ENCODE measurements around the gene SAP30. TPM values are rescaled to one million over a fixed set of nuclear protein-coding genes. Genes with fewer than 3 reads are reported as not detected.

Gene SAP30
- total and polyA plus RNA-seq, 10 of the 15 experiments (the other 5 are each of a cell fraction or from before 2014, with no cell fraction given): 5.0 to 56.9 (median 23.6) TPM

- TF ChIP-seq ZNF592 (IDR thresholded peaks at IDR 0.05) (no peak), EP300 (IDR thresholded peaks at IDR 0.05; ENCODE audit: borderline replicate concordance in 1 of 2, control insufficient read depth in 1 of 2, low read depth in 2 of 2, low read length in 2 of 2) (no peak), E4F1 (IDR thresholded peaks at IDR 0.05; ENCODE audit: borderline replicate concordance, partially characterized antibody) (no peak), USF2 (IDR thresholded peaks at IDR 0.05; ENCODE audit: borderline replicate concordance, low read depth, low read length) (no peak)
Measured at GRCh38 chr4:173424899-173425805, 54.4 kb downstream of the SAP30 start (continued).
